A673 (cell line): ENCODE results near the gene TRAF1. TPM values are rescaled to one million over a fixed set of nuclear protein-coding genes. Genes with fewer than 3 reads are reported as not detected.

Source experiments
- BruUV-seq: library from RNA; stranded (reverse); fragments of 400-500 nt; replicated peaks from 2 replicates; lab custom pipeline; 2021; lab: Mats Ljungman, UMichigan
- CTCF ChIA-PET: fragments of 300-600 bp; sonication (Branson Sonifier 250); formaldehyde crosslinking; loops from one replicate; lab custom pipeline; 2022; ENCODE audit warnings: antibody characterized with exemption; lab: Charles Lee
- POLR2A ChIA-PET: fragments of 300-600 bp; sonication (Branson Sonifier 250); formaldehyde crosslinking; loops from one replicate; lab custom pipeline; 2022; ENCODE audit warnings: antibody characterized with exemption; ENCODE audit not compliant: low non-redundant PET; lab: Charles Lee
- DNase-seq: peaks from one replicate; pipeline ENCODE4 v3.0.0-alpha.2; 2015; ENCODE audit warnings: low spot score
- H3K27ac ChIP-seq: fragments of 200-600 bp; sonication (generic); 2 replicates; pipeline ENCODE4 v1.5.1; 2016; ENCODE audit warnings: mixed run types, low read depth, mild to moderate bottlenecking, mixed read lengths, antibody characterized with exemption, low read length; ENCODE audit not compliant: poor library complexity, severe bottlenecking
- H3K27me3 ChIP-seq: fragments of 200-600 bp; sonication (generic); replicated peaks from 2 replicates; pipeline ENCODE4 v1.6.1; 2017; ENCODE audit warnings: mixed run types, low read depth, mild to moderate bottlenecking, mixed read lengths, antibody characterized with exemption, low read length; ENCODE audit not compliant: insufficient read depth, poor library complexity
- H3K36me3 ChIP-seq: fragments of 200-600 bp; sonication (generic); 2 replicates; pipeline ENCODE4 v1.6.1; 2016; ENCODE audit warnings: mixed run types, mild to moderate bottlenecking, mixed read lengths, antibody characterized with exemption, low read length; ENCODE audit not compliant: insufficient read depth, poor library complexity, severe bottlenecking
- H3K4me1 ChIP-seq: fragments of 200-600 bp; sonication (generic); 2 replicates; pipeline ENCODE4 v1.6.1; 2017; ENCODE audit warnings: mixed run types, mild to moderate bottlenecking, mixed read lengths, antibody characterized with exemption, low read length; ENCODE audit not compliant: insufficient read depth, poor library complexity, severe bottlenecking
- H3K4me3 ChIP-seq: fragments of 200-600 bp; sonication (generic); 2 replicates; pipeline ENCODE4 v1.5.1; 2016; ENCODE audit warnings: low read depth, mixed run types, mild to moderate bottlenecking, mixed read lengths, low read length; ENCODE audit not compliant: poor library complexity, severe bottlenecking
- H3K9me3 ChIP-seq: fragments of 200-600 bp; sonication (generic); 2 replicates; pipeline ENCODE4 v1.6.1; 2016; ENCODE audit warnings: mixed run types, low read depth, mild to moderate bottlenecking, mixed read lengths, antibody characterized with exemption, low read length; ENCODE audit not compliant: poor library complexity, severe bottlenecking
- CTCF ChIP-seq: fragments of 300-800, 200-600 bp; sonication (generic); conservative IDR thresholded peaks from 2 replicates; pipeline ENCODE4 v1.5.1; 2017; ENCODE audit warnings: low read depth, mild to moderate bottlenecking, antibody characterized with exemption, low read length, moderate library complexity, mixed read lengths
- EZH2 ChIP-seq: fragments of 200-600 bp; sonication (generic); IDR thresholded peaks from 2 replicates; pipeline ENCODE4 v1.6.1; 2017; ENCODE audit warnings: borderline replicate concordance, low read depth, mild to moderate bottlenecking, mixed read lengths, antibody characterized with exemption, low read length; ENCODE audit not compliant: poor library complexity, severe bottlenecking
- intact Hi-C: fragments of 100-400 bp; cut with micrococcal nuclease; formaldehyde crosslinking; loops from one replicate; pipeline ENCODE4 v1.10.0; 2022; ENCODE audit not compliant: unreplicated experiment
- total RNA-seq: library from RNA; stranded (reverse); gene quantifications from 2 replicates; pipeline ENCODE4 v1.2.3, GENCODE V29; 2021

Gene TRAF1
- total RNA-seq, 1 experiment from 2014 or later, result 0.73 TPM

- intact Hi-C loops, result no loop called here
- H3K4me1 ChIP-seq, result peaks cover 12% of the 10 kb centered on the region
- peaks cover 16% of the 10 kb centered on the region for H3K36me3 ChIP-seq
- POLR2A ChIA-PET, result no interaction called here
- no peak overlapping the region for H3K4me3 ChIP-seq
- DNase-seq, result no peak
- no peak overlapping the region for H3K27ac ChIP-seq
- CTCF ChIA-PET, result no interaction called here
- H3K27me3 ChIP-seq, result no peaks in the 10 kb centered on the region
- TF ChIP-seq EZH2, result no peak
- no peak for TF ChIP-seq CTCF
- no peaks in the 10 kb centered on the region for H3K9me3 ChIP-seq
- no TSS peak for BruUV-seq
Measured at GRCh38 chr9:120866651-120867050, 59.9 kb downstream of the TRAF1 start.

GRCh38 chr9:120865809-120866208 is 60.8 kb downstream of the TRAF1 start:
- Histone ChIP-seq H3K27me3 (no peaks in the 10 kb centered on the region), H3K4me1 (peaks cover 12% of the 10 kb centered on the region), H3K27ac (no peak overlapping the region), H3K4me3 (no peak overlapping the region), H3K9me3 (no peaks in the 10 kb centered on the region), H3K36me3 (peaks cover 16% of the 10 kb centered on the region)
- DNase-seq, result no peak
- ChIA-PET POLR2A (no interaction called here), CTCF (no interaction called here)
- TF ChIP-seq EZH2 (no peak), CTCF (no peak)
- BruUV-seq, result no TSS peak
- intact Hi-C loops, result no loop called here

GRCh38 chr9:120865176-120865575 is 61.4 kb downstream of the TRAF1 start:
- DNase-seq, result no peak
- H3K4me1 ChIP-seq, result peaks cover 12% of the 10 kb centered on the region
- ChIA-PET POLR2A (no interaction called here), CTCF (no interaction called here)
- no peak overlapping the region for H3K27ac ChIP-seq
- no peaks in the 10 kb centered on the region for H3K27me3 ChIP-seq
- BruUV-seq, result no TSS peak
- H3K9me3 ChIP-seq, result no peaks in the 10 kb centered on the region
- H3K4me3 ChIP-seq, result no peak overlapping the region
- no peak for TF ChIP-seq EZH2
- TF ChIP-seq CTCF, result no peak
- H3K36me3 ChIP-seq, result peaks cover 20% of the 10 kb centered on the region
- intact Hi-C loops, result no loop called here
